HCT116 (cell line): ENCODE data around the gene CCDC179.

Experiments
- TF ChIP-seq, protein P1 (sequence below): IDR thresholded peaks from 2 replicates; pipeline ENCODE4 v1.6.1; 2012; ENCODE audit warnings: low read depth
- TF ChIP-seq, protein P2 (sequence below), 3 experiments: fragments of 200-600 bp in 1 of 3; sonication (generic) in 1 of 3; IDR thresholded peaks in 2 of 3; conservative IDR thresholded peaks in 1 of 3; 2 replicates each; pipeline ENCODE4 v1.5.1; 2012 to 2017; ENCODE audit warnings: low read depth in 2 of 3, low read length in 2 of 3, antibody characterized with exemption in 1 of 3, borderline replicate concordance in 1 of 3, control low read depth in 1 of 3, mild to moderate bottlenecking in 1 of 3, mixed read lengths in 1 of 3, mixed run types in 1 of 3, moderate library complexity in 1 of 3; ENCODE audit not compliant: insufficient read depth in 1 of 3

DNA sequence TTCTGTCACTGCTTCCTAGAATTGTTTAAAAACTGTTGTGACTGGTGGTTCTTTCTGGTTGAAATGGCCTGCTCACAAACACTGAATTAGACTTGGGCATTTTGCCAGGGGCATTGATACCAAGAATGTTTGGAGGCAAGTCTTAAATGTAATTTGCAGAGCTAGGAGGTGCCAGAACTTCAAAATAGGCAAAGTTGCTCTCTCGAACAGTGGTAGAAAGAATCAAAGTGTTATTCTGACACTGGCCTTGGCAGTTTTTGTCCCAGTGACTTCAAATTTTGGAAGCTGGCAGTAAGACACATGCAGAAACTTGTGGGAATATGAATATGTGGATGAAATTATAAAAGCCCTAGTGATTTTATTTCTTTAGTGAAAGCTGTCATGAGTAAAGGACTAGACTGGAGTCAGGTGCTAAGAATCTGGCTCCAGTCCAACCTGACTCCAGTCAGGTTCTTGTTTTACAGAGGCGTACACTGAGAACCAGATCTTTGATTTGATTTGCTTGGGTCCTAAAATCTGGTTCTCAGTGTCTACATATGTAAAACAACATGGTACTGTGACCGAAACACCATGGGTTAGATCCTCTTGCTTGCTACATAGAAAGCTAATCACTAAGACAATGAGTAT is 51.6 kb downstream of the CCDC179 start:
- TF ChIP-seq, protein P1, sequence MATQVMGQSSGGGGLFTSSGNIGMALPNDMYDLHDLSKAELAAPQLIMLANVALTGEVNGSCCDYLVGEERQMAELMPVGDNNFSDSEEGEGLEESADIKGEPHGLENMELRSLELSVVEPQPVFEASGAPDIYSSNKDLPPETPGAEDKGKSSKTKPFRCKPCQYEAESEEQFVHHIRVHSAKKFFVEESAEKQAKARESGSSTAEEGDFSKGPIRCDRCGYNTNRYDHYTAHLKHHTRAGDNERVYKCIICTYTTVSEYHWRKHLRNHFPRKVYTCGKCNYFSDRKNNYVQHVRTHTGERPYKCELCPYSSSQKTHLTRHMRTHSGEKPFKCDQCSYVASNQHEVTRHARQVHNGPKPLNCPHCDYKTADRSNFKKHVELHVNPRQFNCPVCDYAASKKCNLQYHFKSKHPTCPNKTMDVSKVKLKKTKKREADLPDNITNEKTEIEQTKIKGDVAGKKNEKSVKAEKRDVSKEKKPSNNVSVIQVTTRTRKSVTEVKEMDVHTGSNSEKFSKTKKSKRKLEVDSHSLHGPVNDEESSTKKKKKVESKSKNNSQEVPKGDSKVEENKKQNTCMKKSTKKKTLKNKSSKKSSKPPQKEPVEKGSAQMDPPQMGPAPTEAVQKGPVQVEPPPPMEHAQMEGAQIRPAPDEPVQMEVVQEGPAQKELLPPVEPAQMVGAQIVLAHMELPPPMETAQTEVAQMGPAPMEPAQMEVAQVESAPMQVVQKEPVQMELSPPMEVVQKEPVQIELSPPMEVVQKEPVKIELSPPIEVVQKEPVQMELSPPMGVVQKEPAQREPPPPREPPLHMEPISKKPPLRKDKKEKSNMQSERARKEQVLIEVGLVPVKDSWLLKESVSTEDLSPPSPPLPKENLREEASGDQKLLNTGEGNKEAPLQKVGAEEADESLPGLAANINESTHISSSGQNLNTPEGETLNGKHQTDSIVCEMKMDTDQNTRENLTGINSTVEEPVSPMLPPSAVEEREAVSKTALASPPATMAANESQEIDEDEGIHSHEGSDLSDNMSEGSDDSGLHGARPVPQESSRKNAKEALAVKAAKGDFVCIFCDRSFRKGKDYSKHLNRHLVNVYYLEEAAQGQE: no peak
- TF ChIP-seq, protein P2, sequence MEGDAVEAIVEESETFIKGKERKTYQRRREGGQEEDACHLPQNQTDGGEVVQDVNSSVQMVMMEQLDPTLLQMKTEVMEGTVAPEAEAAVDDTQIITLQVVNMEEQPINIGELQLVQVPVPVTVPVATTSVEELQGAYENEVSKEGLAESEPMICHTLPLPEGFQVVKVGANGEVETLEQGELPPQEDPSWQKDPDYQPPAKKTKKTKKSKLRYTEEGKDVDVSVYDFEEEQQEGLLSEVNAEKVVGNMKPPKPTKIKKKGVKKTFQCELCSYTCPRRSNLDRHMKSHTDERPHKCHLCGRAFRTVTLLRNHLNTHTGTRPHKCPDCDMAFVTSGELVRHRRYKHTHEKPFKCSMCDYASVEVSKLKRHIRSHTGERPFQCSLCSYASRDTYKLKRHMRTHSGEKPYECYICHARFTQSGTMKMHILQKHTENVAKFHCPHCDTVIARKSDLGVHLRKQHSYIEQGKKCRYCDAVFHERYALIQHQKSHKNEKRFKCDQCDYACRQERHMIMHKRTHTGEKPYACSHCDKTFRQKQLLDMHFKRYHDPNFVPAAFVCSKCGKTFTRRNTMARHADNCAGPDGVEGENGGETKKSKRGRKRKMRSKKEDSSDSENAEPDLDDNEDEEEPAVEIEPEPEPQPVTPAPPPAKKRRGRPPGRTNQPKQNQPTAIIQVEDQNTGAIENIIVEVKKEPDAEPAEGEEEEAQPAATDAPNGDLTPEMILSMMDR (IDR thresholded peaks at IDR 0.05 in 2 of 3, conservative IDR thresholded peaks at IDR 0.05 in 1 of 3; ENCODE audit: borderline replicate concordance in 1 of 3, insufficient read depth in 1 of 3, low read depth in 2 of 3, low read length in 2 of 3): no peak
